Small intestine (tissue), 7 donors: ENCODE results near the gene B4GALT2. TPM values are rescaled to one million over a fixed set of nuclear protein-coding genes. Genes with fewer than 3 reads are reported as not detected.

ENCODE experiments used
- DNase-seq, 2 donors: peaks; one replicate each; pipeline versions ENCODE4 v3.0.0 to v3.0.0-alpha.2; 2013
- FAIRE-seq: peaks from 2 replicates; lab custom pipeline; 2012; peaks lifted over from hg19 to GRCh38; lab: Jason Lieb, UNC
- H3K27ac ChIP-seq, 3 donors: one replicate each; pipeline ENCODE4 v1.5.1; 2013; ENCODE audit warnings: low read length in 2 of 3, mild to moderate bottlenecking in 2 of 3, control low read depth in 1 of 3, inconsistent platforms in 1 of 3, low read depth in 1 of 3, moderate library complexity in 1 of 3
- H3K27me3 ChIP-seq, 3 donors: one replicate each; pipeline ENCODE4 v1.6.1; 2013; ENCODE audit warnings: low read length in 3 of 3, inconsistent platforms in 1 of 3; ENCODE audit not compliant: control insufficient read depth in 3 of 3, insufficient read depth in 3 of 3
- H3K36me3 ChIP-seq, 3 donors: one replicate each; pipeline ENCODE4 v1.6.1; 2013; ENCODE audit warnings: low read length in 3 of 3, inconsistent platforms in 1 of 3, low read depth in 1 of 3, mild to moderate bottlenecking in 1 of 3, moderate library complexity in 1 of 3; ENCODE audit not compliant: control insufficient read depth in 3 of 3, insufficient read depth in 2 of 3
- H3K4me1 ChIP-seq, 3 donors: one replicate each; pipeline ENCODE4 v1.6.1; 2013; ENCODE audit warnings: low read length in 2 of 3, inconsistent platforms in 1 of 3, low read depth in 1 of 3, mild to moderate bottlenecking in 1 of 3, moderate library complexity in 1 of 3; ENCODE audit not compliant: control insufficient read depth in 3 of 3, insufficient read depth in 2 of 3
- H3K4me3 ChIP-seq, 3 donors: one replicate each; pipeline ENCODE4 v1.5.1; 2013; ENCODE audit warnings: low read length in 3 of 3, control low read depth in 1 of 3, inconsistent platforms in 1 of 3, low read depth in 1 of 3, mild to moderate bottlenecking in 1 of 3, moderate library complexity in 1 of 3
- H3K9me3 ChIP-seq, 2 donors: one replicate each; pipeline ENCODE4 v1.6.1; 2013; ENCODE audit warnings: low read depth in 1 of 2, low read length in 1 of 2; ENCODE audit not compliant: control insufficient read depth in 2 of 2, insufficient read depth in 1 of 2
- WGBS, 3 donors: extraction: QIAGEN DNeasy Blood & Tissue Kit; methylation state at CpG; one replicate each; pipeline ENCODE4 v1.1.7; 2013; 5-methylcytosine and 5-hydroxymethylcytosine counted together
- polyA plus RNA-seq, 4 donors: library from polyadenylated mRNA; stranded (reverse) in 3 of 4; unstranded in 1 of 4; fragments of 200-250 nt in 3 of 4; fragments of 120-200 nt in 1 of 4; gene quantifications; one replicate each; pipeline versions ENCODE4 v1.2.1 to v1.2.3, GENCODE V29; 2013
- donor health status: healthy with polysubstance abuse.
- donor health status: control.
- donor health status: control.
- donor health status: Bipolar disorder and iron deficiency.
- donor health status: healthy.

Gene B4GALT2
- polyA plus RNA-seq, 4 donors = 8.9 to 34.6 (median 25.9) TPM

DNA sequence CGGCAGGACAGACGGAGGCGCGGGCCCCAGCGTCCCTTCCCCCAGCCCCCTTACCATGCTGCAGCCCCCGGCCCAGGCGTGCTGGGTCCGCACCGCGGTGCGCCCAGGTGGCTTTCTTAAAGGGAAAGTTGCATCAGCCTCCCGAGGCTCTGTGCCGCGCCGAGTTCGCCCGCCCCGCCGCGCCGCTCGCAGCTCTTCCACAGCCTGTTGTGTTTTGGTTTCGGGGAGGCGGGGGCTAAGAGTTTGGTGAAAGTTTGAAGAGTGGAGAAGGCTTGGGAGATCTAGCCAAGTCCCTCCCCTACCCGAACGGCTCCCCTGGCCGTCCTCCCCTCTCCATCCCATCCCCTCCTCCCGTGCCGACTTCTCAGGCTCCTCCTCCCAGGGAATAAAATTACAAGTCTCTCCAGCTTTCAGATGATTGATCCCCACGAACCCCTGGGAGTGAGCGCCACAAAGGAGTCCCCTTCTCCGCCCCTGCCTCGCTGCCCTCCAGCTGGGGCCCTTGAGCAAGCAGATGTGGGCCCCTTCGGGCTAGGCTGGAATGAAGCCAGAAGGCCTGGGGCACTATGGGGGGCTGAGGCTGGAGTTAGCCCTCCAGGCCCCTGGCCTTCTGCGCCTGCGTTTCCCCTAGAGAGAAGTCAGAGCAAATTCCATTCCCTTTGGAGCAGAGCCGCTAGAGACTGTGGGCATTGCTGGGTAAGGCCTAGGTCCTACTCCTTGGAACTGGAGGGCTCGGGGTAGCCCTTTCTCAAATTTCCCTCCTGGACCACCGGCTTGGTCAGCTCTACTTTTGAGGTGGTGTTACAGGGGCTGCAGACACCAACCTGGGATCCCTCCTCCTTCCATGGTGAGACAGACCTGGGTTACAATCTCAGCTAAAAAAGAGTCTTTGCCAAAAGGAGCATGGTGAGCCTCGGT lies 52.5 kb downstream of the B4GALT2 start, which contains the start of gene SLC6A9:
Gene SLC6A9, minus strand, starts transcription at position 211 of the 918 bp plus-strand sequence. CDS start 7,185 bp downstream, outside the sequence.
- Histone ChIP-seq H3K36me3 (no peaks in the 10 kb centered on the region), H3K9me3 (no peaks in the 10 kb centered on the region), H3K4me1 (peaks cover 6 to 53% (median 9%) of the 10 kb centered on the region in 3 donors), H3K4me3 (peak within 1 kb of the TSS; percentile 63 to 84 (median 80)), H3K27me3 (no peaks in the 10 kb centered on the region), H3K27ac (peak within 1 kb of the TSS; percentile 80 to 92 (median 85))
- 7 to 16% (median 11%) methylated on average over 39 to 40 of the region's 40 CpGs for WGBS, 3 donors
- FAIRE-seq (no peak), DNase-seq (peak; percentile 44 to 68)

GRCh38 chr1:44032170-44032790 lies 53.3 kb downstream of the B4GALT2 start:
- Histone ChIP-seq H3K4me1 (peaks cover 6 to 57% (median 9%) of the 10 kb centered on the region in 3 donors), H3K36me3 (no peaks in the 10 kb centered on the region), H3K9me3 (no peaks in the 10 kb centered on the region), H3K4me3 (no peak overlapping the region), H3K27me3 (no peaks in the 10 kb centered on the region), H3K27ac (peak overlapping the region; percentile 2 to 92 (median 33))
- FAIRE-seq (no peak), DNase-seq (peak; percentile 66 to 68)
- 17 to 47% (median 38%) methylated on average over 6 of the region's 6 CpGs for WGBS, 3 donors

DNA sequence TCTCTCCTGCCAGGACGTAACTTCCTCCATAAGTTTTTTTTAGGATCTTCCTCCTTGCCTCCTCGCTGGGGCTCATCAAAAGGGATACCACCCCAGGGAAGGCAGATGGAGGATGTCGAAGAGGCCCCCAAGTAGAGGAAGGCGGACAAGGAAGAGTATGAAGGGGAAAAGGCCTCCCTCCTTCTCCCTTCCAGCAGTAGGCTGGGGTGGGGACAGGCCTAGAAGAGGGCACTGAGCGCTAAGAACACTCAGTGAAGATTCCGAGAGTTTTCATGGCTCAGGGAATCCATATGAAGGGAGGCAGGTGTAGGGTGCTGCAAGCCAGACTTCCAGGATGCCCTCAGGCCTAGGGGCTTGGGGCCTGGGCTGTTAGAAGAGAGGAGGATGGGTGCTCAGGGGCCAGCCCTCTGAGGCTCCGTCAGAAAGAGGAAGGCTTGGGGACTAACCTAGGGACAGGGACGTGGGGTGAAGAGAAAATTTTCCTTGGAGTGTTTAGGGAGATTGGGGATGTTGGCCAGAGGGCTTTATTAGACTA lies 54.1 kb downstream of the B4GALT2 start:
- no peaks in the 10 kb centered on the region for H3K27me3 ChIP-seq
- H3K9me3 ChIP-seq = no peaks in the 10 kb centered on the region
- no peak overlapping the region for H3K4me3 ChIP-seq
- H3K4me1 ChIP-seq = peaks cover 6 to 55% (median 9%) of the 10 kb centered on the region in 3 donors
- H3K27ac ChIP-seq = peak overlapping the region in 1 of 3 donors; percentile 92
- 83 to 88% (median 86%) methylated on average over 8 of the region's 8 CpGs for WGBS, 3 donors
- FAIRE-seq (no peak), DNase-seq (no peak)
- no peaks in the 10 kb centered on the region for H3K36me3 ChIP-seq

GRCh38 chr1:44033756-44034155 lies 54.7 kb downstream of the B4GALT2 start:
- DNase-seq (no peak), FAIRE-seq (no peak)
- Histone ChIP-seq H3K27ac (no peak overlapping the region), H3K9me3 (no peaks in the 10 kb centered on the region), H3K27me3 (no peaks in the 10 kb centered on the region), H3K36me3 (no peaks in the 10 kb centered on the region), H3K4me1 (peaks cover 6 to 50% (median 9%) of the 10 kb centered on the region in 3 donors), H3K4me3 (no peak overlapping the region)
- WGBS, 3 donors = 78 to 94% (median 85%) methylated on average over 8 of the region's 8 CpGs

GRCh38 chr1:44034423-44034822 lies 55.4 kb downstream of the B4GALT2 start:
- no peak overlapping the region for H3K27ac ChIP-seq
- H3K36me3 ChIP-seq = no peaks in the 10 kb centered on the region
- peaks cover under 1 to 44% (median 6%) of the 10 kb centered on the region in 3 donors for H3K4me1 ChIP-seq
- DNase-seq (no peak), FAIRE-seq (no peak)
- no peaks in the 10 kb centered on the region for H3K9me3 ChIP-seq
- no peak overlapping the region for H3K4me3 ChIP-seq
- H3K27me3 ChIP-seq = no peaks in the 10 kb centered on the region
- 92 to 95% (median 94%) methylated on average over 4 of the region's 4 CpGs for WGBS, 3 donors

DNA sequence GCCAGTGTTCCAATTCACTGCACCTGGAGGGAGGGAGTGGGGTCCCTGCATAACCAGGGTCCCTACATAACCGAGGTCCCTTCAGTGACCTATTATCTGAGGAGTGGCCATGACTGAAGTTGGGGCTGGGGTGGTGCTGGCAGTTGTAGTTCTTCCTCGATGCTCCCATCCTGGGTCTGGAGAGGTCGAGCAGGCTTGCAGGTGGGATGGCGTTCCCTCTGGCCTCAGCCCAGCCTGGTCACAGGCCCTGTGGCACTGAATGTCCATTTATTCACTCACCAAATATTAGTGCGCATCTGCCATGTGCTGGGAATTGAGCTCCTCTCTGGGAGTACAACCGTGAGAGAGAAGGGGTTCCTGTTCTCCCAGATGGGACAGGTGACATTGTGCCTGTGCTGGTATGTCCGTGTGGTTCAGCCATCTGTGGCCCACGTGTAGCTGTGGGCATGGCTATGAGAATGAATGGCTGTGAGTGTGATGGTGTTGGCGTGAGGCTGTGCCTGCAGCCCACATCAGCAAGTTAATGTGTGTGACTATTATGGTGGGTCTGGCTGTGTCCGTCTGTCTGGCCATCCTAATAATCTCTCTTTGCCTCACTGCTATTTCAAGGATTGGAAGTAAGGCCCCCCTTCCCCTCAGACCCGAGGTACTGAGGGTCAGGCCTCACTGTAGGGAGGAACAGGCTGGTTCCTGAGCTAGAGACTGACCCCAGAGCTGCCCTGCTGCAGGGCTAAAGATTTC lies 56.1 kb downstream of the B4GALT2 start:
- Histone ChIP-seq H3K4me3 (no peak overlapping the region), H3K27ac (no peak overlapping the region)
- no peak for FAIRE-seq

GRCh38 chr1:44035726-44036408 lies 56.9 kb downstream of the B4GALT2 start:
- Histone ChIP-seq H3K27ac (peak overlapping the region in 1 of 3 donors; percentile 42), H3K4me1 (peaks cover 0 to 40% (median 5%) of the 10 kb centered on the region in 3 donors), H3K36me3 (no peaks in the 10 kb centered on the region), H3K9me3 (no peaks in the 10 kb centered on the region), H3K27me3 (no peaks in the 10 kb centered on the region), H3K4me3 (no peak overlapping the region)
- DNase-seq (peak; percentile 53 to 71), FAIRE-seq (no peak)
- 24 to 39% (median 34%) methylated on average over 8 of the region's 8 CpGs for WGBS, 3 donors

More for the DNA sequence above, 56.1 kb downstream of the B4GALT2 start:
- 67 to 77% (median 72%) methylated on average over 11 of the region's 11 CpGs for WGBS, 3 donors
- Histone ChIP-seq H3K27me3 (no peaks in the 10 kb centered on the region), H3K36me3 (no peaks in the 10 kb centered on the region), H3K4me1 (peaks cover 0 to 40% (median 5%) of the 10 kb centered on the region in 3 donors), H3K9me3 (no peaks in the 10 kb centered on the region)
- no peak for DNase-seq
